CD4-positive, alpha-beta T cell treated with Interleukin-15 for 4 hours (primary cell): ENCODE data around the gene FPGS.
A peak's percentile ranks its signal among the peaks of the same experiment; 100 is the strongest.

Experiments
- DNase-seq: peaks from one replicate; pipeline ENCODE4 v3.0.0-alpha.2; 2020; ENCODE audit warnings: low spot score

FPGS gene

DNA sequence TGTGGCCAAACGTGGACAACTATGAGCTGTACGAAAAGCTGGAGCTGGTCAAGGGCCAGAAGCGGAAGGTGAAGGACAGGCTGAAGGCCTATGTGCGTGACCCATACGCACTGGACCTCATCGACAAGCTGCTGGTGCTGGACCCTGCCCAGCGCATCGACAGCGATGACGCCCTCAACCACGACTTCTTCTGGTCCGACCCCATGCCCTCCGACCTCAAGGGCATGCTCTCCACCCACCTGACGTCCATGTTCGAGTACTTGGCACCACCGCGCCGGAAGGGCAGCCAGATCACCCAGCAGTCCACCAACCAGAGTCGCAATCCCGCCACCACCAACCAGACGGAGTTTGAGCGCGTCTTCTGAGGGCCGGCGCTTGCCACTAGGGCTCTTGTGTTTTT is 13.5 kb upstream of the FPGS start:
- DNase-seq, result no peak

DNA sequence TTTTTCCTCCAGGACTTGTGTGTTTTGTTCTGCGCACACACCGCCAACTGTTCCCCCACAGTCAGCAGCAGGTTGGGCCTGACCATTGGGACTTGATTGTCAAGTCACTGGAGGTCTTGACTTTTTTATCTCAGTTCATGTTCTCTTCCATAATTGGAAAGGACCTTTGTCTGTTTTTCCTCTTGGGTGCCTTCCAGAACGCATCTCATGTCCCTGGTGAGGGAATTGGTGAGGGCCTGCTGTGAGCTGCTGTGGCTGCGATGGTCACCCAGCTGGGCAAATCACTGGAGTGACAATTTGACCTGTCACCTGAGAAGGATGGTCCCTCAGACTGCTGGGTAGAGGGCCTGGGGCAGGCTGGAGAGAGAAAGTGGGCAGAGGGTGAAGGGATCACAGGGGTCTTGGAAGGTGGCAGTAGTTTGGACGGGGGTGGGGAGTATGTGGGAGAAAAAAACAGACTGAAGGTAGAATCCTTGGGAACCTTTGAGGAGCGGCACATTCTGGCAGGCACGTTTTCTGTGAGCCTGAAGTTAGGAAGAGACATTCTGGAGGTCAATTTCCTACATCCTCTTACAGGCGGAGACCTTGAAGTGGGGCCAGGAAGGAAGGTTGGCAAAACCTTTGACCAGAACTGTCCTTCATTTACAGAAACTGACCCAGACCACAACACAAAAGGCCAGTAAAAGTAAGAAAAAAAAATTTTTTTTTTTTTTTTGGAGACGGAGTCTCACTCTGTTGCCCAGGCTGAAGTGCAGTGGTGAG is 12.4 kb upstream of the FPGS start:
- DNase-seq, result no peak

- DNase-seq, result no peak
Measured at GRCh38 chr9:127791085-127791484, 11.6 kb upstream of the FPGS start.

- DNase-seq, result no peak
Measured at GRCh38 chr9:127792417-127793031, 10.2 kb upstream of the FPGS start.

DNA sequence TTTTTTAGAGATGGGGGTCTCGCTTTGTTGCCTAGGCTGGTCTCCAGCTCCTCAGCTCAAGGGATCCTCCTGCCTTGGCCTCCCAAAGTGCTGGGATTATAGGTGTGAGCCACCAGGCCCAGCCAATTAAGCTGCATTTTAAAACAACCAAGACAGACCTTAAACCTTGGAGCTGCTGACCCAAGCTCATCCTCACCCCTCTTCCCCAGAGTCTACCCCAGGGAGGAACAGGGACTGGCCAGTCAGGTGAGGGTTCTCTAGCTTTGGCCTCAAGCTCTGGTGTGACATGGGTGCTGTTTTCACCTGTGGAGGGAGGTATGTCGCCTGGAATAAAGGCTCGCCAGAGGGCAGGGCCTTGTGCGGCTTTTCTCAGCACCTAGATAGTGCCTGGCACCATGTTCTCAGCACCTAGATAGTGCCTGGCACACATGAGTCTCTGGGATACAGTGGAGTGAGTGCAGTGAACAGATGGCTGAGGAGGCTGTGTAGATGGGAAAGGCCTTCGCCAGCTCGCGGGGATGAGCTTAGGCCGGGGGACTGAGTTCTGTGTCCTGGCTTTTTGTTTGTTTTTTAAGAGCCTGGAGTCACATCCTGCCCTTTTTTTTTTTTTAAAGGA is 9.5 kb upstream of the FPGS start:
- DNase-seq, result no peak

DNA sequence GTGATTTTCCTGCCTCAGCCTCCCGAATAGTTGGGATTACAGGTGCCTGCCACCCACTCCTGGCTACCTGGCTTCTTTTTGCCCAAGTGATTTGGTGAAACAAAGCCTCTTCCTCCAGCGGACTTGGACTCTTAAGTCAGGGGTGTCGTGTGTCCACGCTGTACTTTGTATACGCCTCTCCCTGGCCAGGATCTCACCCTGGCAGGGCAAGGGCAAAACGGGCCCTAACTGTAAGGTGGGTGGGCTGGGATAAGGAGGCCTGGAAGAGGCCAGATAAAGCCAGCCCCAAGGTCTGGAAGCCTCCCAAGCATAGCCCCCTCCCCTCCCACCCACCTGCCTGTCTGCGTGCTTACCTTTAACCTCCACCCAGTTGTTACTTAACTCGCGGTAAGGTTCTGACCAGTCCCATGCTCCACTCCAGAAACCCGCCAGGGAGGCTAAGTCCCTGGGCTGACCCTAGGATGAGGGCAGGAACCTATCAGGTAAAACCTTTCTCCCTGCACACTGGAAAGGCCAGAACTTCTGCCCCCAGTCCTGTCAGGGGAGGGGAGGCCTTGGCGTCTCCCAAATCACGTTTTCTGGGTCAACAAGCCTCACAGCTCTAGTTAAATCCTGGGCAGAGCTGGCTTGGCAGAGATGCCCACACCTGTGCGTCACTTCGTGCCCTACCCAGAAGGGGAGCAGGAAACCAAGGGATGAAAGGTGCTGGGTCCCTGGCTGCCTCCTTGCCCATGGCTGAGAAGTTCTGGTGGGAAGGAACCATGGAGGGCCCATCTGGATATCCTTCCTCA is 8.5 kb upstream of the FPGS start:
- no peak for DNase-seq

- DNase-seq, result no peak
Measured at GRCh38 chr9:127796225-127796813, 6.4 kb upstream of the FPGS start.

GRCh38 chr9:127796852-127797370 is 5.8 kb upstream of the FPGS start:
- no peak for DNase-seq

GRCh38 chr9:127801955-127802575 is 617 bp upstream of the FPGS start:
- no peak for DNase-seq

DNA sequence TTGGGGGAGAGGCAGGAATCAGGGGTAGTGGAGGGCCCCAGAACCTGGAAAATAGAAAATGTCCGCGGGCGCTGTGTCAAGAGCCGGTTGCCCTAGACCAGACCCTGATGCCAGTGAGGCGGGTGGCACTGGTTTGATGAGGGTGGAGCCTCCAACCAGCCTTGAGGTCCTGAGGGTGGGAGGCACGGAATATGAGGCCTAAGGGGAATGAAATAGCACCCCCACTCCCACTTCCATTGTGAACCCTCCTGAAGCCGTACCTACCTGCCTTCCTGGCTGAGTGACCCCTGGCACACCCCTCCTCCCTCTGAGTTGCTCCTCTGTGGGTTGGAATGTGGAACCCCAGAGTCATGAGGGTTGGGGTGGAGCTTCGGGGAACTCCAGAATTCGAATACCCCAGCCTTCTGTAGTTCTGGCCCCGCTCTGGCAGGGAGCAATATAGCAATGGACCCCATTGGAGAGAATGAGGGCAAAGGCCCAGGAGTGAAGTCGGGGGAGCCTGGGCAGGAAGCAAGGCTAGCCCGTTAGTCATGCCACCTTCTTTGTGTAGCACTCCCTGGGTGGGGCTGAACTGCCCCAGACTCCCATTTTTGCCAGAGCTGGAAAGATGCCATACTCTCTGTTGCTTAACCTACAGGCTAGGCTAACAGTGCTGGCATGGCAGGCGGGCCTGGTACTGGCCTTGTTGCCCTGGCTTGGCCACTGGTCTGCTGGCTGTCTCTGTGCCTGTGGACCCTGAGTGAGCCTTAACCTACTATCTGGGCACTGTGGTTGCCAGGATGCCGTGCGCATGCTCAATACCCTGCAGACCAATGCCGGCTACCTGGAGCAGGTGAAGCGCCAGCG is 1.0 kb downstream of the FPGS start:
- DNase-seq, result peak; percentile 10

GRCh38 chr9:127805620-127806019 is 2.9 kb downstream of the FPGS start:
- DNase-seq, result peak; percentile 18

DNA sequence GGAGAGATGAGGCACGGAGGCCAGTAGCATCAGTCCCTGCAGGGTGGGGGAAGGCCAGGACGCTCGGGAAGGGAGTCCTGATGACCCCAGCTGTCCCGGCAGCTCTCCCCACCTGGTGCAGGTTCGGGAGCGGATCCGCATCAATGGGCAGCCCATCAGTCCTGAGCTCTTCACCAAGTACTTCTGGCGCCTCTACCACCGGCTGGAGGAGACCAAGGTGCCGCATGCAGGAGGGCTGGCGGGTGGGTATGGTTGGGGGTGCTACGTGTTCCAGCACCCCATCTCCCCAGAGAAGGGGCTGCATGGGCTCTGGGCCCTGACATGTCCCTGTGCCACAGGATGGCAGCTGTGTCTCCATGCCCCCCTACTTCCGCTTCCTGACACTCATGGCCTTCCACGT is 4.2 kb downstream of the FPGS start:
- no peak for DNase-seq

DNA sequence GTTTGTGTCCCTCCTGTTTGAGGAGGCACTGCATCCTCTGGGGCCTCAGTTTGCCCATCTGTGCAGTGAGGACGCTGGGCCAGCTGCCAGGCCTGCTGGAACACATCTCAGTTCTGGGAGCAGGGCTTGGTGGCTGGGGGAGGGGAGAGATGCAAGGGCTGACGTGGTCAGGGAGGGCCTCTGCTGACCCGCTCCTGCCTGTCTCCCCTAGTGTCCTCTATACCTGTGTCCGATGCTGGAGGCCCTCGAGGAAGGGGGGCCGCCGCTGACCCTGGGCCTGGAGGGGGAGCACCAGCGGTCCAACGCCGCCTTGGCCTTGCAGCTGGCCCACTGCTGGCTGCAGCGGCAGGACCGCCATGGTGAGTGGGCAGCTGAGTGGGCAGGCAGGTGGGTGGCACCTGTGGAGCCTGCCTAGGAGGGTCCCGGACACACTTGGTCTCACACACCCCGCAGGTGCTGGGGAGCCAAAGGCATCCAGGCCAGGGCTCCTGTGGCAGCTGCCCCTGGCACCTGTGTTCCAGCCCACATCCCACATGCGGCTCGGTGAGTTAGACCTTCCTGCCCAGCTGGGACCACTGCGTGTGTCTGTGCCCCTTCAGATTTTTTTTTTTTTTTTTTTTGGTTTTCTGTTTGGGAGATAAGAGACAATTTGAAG is 5.8 kb downstream of the FPGS start:
- no peak for DNase-seq

- DNase-seq, result no peak
Measured at GRCh38 chr9:127809002-127809539, 6.4 kb downstream of the FPGS start.

DNA sequence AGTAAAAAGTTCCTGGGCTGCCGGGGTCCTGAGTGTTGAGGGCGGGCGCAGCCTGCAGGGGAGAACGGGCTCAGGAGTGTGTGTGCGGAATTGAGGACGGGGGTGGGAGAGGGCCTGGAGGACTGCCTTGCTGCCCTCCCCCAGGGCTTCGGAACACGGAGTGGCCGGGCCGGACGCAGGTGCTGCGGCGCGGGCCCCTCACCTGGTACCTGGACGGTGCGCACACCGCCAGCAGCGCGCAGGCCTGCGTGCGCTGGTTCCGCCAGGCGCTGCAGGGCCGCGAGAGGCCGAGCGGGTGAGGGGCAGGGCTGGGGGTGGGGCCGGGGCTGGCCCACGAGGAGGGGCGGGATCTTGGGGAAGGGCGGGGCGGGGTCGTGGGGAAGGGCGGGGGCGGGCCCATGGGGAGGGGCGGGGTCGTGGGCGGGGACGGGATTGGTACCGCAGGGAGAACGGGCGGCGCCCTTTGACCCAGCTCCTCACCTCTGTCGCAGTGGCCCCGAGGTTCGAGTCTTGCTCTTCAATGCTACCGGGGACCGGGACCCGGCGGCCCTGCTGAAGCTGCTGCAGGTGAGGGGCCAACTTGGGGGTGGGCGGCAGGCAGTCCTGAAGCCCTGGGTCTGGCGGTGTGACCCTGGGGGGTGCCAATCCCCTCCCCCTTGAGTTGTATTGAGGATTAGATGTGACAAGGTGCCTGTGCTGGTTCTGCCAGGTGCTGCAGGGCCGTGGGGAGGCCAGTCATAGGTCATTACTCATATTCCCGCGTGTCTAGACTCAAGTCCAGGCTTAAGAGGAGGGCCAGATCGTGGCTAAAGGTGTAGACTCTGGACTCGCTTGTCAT is 7.1 kb downstream of the FPGS start:
- DNase-seq, result no peak

GRCh38 chr9:127810378-127811187 is 7.9 kb downstream of the FPGS start:
- no peak for DNase-seq

- no peak for DNase-seq
Measured at GRCh38 chr9:127812011-127812410, 9.3 kb downstream of the FPGS start.
